Upper lobe of right lung (tissue), 1 donor: Measurements from ENCODE around the gene DOC2A. TPM values are rescaled to one million over a fixed set of nuclear protein-coding genes. Genes with fewer than 3 reads are reported as not detected.
"Not testable (repeated sequence)": the region's sequence is repeated elsewhere in the genome, so short reads cannot be mapped to it uniquely, and the experiment has no call there.

ENCODE experiments used
- ATAC-seq: fragments of 200-7000 bp; cut with Tn5 transposase; one replicate; pipeline ENCODE4 v1.9.1; 2020; ENCODE audit warnings: mild to moderate bottlenecking, moderate library complexity
- DNase-seq: peaks from one replicate; pipeline ENCODE4 v3.0.0-alpha.2; 2020
- H3K27ac ChIP-seq: fragments of 200-600 bp; one replicate; pipeline ENCODE4 v1.8.0; 2022
- H3K27me3 ChIP-seq: fragments of 200-600 bp; one replicate; pipeline ENCODE4 v1.8.0; 2022; ENCODE audit warnings: mild to moderate bottlenecking
- H3K36me3 ChIP-seq: fragments of 200-600 bp; one replicate; pipeline ENCODE4 v1.8.0; 2022
- H3K4me1 ChIP-seq: fragments of 200-600 bp; one replicate; pipeline ENCODE4 v1.8.0; 2022
- H3K4me3 ChIP-seq: fragments of 200-600 bp; one replicate; pipeline ENCODE4 v1.8.0; 2022; ENCODE audit warnings: mild to moderate bottlenecking
- H3K9me3 ChIP-seq: fragments of 200-600 bp; one replicate; pipeline ENCODE4 v1.8.0; 2022
- CTCF ChIP-seq: fragments of 200-600 bp; IDR thresholded peaks from one replicate; pipeline ENCODE4 v1.8.0; 2022; ENCODE audit warnings: antibody characterized with exemption
- intact Hi-C: fragments of 100-400 bp; cut with DNase I; formaldehyde crosslinking; loops from one replicate; pipeline ENCODE4 v1.11.0; 2022
- total RNA-seq: library from RNA; stranded (reverse); fragmentation: NEBNext Ultra II Directional; extraction: Animal tissue kit (Norgen Biotek cat#: 25700); gene quantifications from one replicate; pipeline ENCODE4 v1.2.1, GENCODE V29; 2021
- donor health status: DM: no; HTN: yes; CAD: no; lungs with severe emphysema.

The DOC2A gene
- total RNA-seq, 1 donor from 2014 or later: 2.6 TPM

GRCh38 chr16:29961127-29961478 is 49.7 kb downstream of the DOC2A start:
- TF ChIP-seq CTCF: no peak

DNA sequence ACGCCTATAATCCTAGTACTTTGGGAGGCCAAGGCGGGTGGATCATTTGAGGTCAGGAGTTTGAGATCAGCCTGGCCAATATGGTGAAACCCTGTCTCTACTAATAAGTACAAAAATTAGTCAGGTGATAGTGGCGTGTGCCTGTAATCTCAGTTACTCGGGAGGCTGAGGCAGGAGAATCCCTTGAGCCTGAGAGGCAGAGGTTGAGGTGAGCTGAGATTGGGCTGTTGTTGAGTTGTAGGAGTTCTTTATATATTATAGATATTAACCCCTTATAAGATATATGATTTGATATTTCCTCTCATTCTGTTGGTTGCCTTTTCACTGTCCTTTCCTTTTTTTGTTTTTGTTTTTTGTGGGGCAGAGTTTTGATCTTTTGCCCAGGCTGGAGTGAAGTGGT is 51.0 kb downstream of the DOC2A start:
- H3K36me3 ChIP-seq, DNase-seq, ATAC-seq, H3K27me3 ChIP-seq, H3K9me3 ChIP-seq, intact Hi-C loops, H3K4me3 ChIP-seq, H3K27ac ChIP-seq: not testable (repeated sequence)
- peaks cover 15% of the 10 kb centered on the region for H3K4me1 ChIP-seq

More at GRCh38 chr16:29961127-29961478, 49.7 kb downstream of the DOC2A start:
- H3K36me3 ChIP-seq: no peaks in the 10 kb centered on the region
- H3K9me3 ChIP-seq: no peaks in the 10 kb centered on the region
- DNase-seq (no peak), ATAC-seq (no peak)
- intact Hi-C loops: no loop called here
- H3K27me3 ChIP-seq: no peaks in the 10 kb centered on the region
- peak overlapping the region; percentile 88 for H3K4me3 ChIP-seq
- peaks cover 18% of the 10 kb centered on the region for H3K4me1 ChIP-seq
- peak overlapping the region; percentile 95 for H3K27ac ChIP-seq

GRCh38 chr16:29959293-29959692 is 51.5 kb downstream of the DOC2A start:
- ATAC-seq: no peak
- no peak overlapping the region for H3K4me3 ChIP-seq
- no peak for TF ChIP-seq CTCF
- no peak overlapping the region for H3K27ac ChIP-seq
- no peak for DNase-seq
- intact Hi-C loops: no loop called here
- H3K4me1 ChIP-seq: peaks cover 15% of the 10 kb centered on the region
- no peaks in the 10 kb centered on the region for H3K27me3 ChIP-seq
- no peaks in the 10 kb centered on the region for H3K9me3 ChIP-seq
- H3K36me3 ChIP-seq: no peaks in the 10 kb centered on the region

DNA sequence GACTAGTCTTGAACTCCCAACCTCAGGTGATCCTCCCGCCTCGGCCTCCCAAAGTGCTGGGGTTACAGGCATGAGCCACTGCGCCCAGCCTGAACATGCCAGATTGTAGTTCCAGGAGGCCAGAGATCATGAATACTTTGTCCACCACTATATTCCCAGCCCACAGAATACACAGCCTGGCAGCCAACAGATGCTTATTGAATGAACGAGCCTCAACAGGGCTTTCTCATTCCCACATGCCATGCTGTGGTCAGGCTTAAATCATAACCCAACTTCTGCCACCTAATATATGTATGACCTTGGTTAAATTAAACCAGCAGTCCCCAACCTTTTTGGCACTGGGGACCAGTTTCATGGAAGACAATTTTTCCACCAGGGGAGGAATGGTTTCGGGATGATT is 52.1 kb downstream of the DOC2A start:
- H3K27me3 ChIP-seq: no peaks in the 10 kb centered on the region
- no peak for TF ChIP-seq CTCF
- H3K27ac ChIP-seq: no peak overlapping the region
- peaks cover 15% of the 10 kb centered on the region for H3K4me1 ChIP-seq
- ATAC-seq (no peak), DNase-seq (no peak)
- intact Hi-C loops: no loop called here
- no peaks in the 10 kb centered on the region for H3K36me3 ChIP-seq
- no peak overlapping the region for H3K4me3 ChIP-seq
- no peaks in the 10 kb centered on the region for H3K9me3 ChIP-seq

Other genes starting within 250 kb of the DOC2A start
- gene ZG16, start 232.8 kb downstream of the DOC2A start, total RNA-seq: not detected
- 19.8 TPM for gene KIF22, start 220.3 kb downstream of the DOC2A start, total RNA-seq
- 148 TPM for gene MAZ, start 204.5 kb downstream of the DOC2A start, total RNA-seq
- 2.7 TPM for gene PRRT2, start 198.8 kb downstream of the DOC2A start, total RNA-seq
- gene PAGR1, start 194.9 kb downstream of the DOC2A start, total RNA-seq: 15.2 TPM
- 247 TPM for gene MVP, start 190.6 kb downstream of the DOC2A start, total RNA-seq
- gene CDIPT, start 147.8 kb downstream of the DOC2A start, total RNA-seq: 83.2 TPM
- gene SEZ6L2, start 111.5 kb downstream of the DOC2A start, total RNA-seq: 11.9 TPM
- gene ASPHD1, start 110.5 kb downstream of the DOC2A start, total RNA-seq: 4.4 TPM
- 23.5 TPM for gene KCTD13, start 84.8 kb downstream of the DOC2A start, total RNA-seq
- 133 TPM for gene TMEM219, start 48.9 kb downstream of the DOC2A start, total RNA-seq
- 75.4 TPM for gene TAOK2, start 37.2 kb downstream of the DOC2A start, total RNA-seq
- 20.3 TPM for gene HIRIP3, start 15.4 kb downstream of the DOC2A start, total RNA-seq
- 65.3 TPM for gene INO80E, start 14.8 kb downstream of the DOC2A start, total RNA-seq
- gene C16orf92, start 12.2 kb upstream of the DOC2A start, total RNA-seq: not detected
- not detected for gene TLCD3B, start 20.2 kb upstream of the DOC2A start, total RNA-seq
- 689 TPM for gene ALDOA, start 54.7 kb upstream of the DOC2A start, total RNA-seq
- gene PPP4C, start 65.0 kb upstream of the DOC2A start, total RNA-seq: 74.2 TPM
- 1.4 TPM for gene TBX6, start 80.9 kb upstream of the DOC2A start, total RNA-seq
- gene YPEL3, start 85.2 kb upstream of the DOC2A start, total RNA-seq: 93.6 TPM
- gene GDPD3, start 102.5 kb upstream of the DOC2A start, total RNA-seq: 11.5 TPM
- 93.7 TPM for gene MAPK3, start 112.2 kb upstream of the DOC2A start, total RNA-seq
- 70.0 TPM for gene CORO1A, start 172.6 kb upstream of the DOC2A start, total RNA-seq
- gene BOLA2B, start 182.6 kb upstream of the DOC2A start, total RNA-seq: 59.3 TPM
- gene SLX1A, start 182.8 kb upstream of the DOC2A start, total RNA-seq: 49.4 TPM
- gene SULT1A3, start 188.2 kb upstream of the DOC2A start, total RNA-seq: 10.6 TPM
- gene NPIPB13, start 237.5 kb upstream of the DOC2A start, total RNA-seq: 19.9 TPM